Fibroblast of mammary gland (primary cell): ENCODE data around the gene CDH4.

Experiments
- DNase-seq: peaks from one replicate; pipeline ENCODE4 v3.0.0-alpha.2; 2010; ENCODE audit warnings: low read depth
- H3K4me3 ChIP-seq: 2 replicates; pipeline ENCODE4 v1.5.1; 2011; ENCODE audit warnings: low read depth, mild to moderate bottlenecking, low read length, moderate library complexity; ENCODE audit not compliant: control insufficient read depth
- TF ChIP-seq, protein P1 (sequence below): conservative IDR thresholded peaks from 2 replicates; pipeline ENCODE4 v1.5.1; 2011; ENCODE audit warnings: low read depth, low read length, inconsistent platforms; ENCODE audit not compliant: control insufficient read depth, insufficient read depth

The CDH4 gene

DNA sequence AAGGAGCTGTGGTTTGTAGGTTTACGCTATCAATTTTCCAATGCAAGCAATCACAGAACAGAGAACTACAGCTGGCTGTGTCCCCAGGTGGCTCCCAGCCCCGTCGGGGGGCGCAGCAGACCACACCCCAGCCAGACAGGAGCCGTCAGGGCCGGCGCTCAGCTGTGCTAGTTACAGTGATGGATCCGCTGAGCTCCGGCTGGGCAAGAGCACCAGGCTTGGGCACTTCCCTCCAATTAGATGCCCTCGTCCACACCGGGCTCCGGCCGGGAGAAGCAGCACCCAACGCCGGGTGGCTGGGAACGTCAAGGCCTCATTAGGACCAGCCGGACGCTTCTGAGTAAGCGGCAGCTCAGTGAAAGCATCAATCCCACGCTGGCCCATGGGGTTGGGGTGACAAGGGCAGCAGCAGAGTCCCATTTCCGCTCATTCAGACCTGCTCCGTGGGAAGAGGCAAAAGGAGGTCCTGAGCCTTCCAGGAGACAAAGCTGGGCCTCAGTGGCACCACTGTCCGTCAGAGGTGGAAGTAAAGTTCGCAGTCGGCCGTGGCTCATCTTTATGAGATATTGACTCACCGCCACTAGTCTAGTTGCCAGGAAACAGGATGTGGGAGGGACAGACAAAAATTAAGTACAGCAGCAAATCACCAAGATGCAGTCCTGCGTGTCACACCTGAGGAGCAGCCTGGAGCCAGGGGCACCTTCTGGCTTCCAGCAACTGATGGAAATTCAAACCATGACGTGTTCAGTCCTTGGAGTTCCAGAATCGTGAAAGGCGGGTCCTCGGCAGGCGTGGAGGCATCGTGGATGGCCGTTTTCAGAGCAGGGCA is 649.5 kb downstream of the CDH4 start:
- H3K4me3 ChIP-seq, result no peak overlapping the region
- no peak for DNase-seq
- TF ChIP-seq, protein P1, sequence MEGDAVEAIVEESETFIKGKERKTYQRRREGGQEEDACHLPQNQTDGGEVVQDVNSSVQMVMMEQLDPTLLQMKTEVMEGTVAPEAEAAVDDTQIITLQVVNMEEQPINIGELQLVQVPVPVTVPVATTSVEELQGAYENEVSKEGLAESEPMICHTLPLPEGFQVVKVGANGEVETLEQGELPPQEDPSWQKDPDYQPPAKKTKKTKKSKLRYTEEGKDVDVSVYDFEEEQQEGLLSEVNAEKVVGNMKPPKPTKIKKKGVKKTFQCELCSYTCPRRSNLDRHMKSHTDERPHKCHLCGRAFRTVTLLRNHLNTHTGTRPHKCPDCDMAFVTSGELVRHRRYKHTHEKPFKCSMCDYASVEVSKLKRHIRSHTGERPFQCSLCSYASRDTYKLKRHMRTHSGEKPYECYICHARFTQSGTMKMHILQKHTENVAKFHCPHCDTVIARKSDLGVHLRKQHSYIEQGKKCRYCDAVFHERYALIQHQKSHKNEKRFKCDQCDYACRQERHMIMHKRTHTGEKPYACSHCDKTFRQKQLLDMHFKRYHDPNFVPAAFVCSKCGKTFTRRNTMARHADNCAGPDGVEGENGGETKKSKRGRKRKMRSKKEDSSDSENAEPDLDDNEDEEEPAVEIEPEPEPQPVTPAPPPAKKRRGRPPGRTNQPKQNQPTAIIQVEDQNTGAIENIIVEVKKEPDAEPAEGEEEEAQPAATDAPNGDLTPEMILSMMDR, result no peak

DNA sequence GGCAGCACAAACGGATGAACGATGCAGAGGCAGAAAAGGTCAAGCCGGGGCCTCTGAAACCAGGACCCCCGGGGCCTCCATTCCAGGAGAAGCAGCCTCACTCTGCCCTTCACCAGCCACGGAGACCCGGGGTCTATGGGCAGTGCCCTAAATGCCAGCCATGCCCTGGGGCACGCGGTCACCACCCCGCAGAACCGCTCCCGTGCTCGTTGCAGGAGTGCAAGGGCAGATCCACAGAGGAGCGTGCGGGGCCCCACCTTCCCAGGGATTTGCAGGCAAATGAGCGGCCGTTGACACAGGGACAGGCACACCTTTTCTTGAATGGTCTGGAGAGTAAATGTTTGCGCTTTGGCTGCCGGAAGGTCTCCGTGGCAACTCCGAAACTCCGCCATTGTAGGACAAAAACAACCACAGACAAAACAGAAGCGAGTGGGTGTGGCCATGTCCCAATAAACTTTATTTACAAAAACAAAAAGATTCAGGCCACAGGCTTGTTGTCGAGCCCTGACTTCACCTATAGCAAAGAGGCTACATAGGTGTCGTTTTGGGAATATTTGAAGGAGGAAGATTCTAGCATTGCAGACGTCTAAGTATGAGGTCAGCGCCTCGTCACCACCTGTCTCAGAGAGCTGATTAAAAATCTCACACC is 650.3 kb downstream of the CDH4 start:
- no peak for DNase-seq
- TF ChIP-seq, protein P1, result no peak
- H3K4me3 ChIP-seq, result no peak overlapping the region

DNA sequence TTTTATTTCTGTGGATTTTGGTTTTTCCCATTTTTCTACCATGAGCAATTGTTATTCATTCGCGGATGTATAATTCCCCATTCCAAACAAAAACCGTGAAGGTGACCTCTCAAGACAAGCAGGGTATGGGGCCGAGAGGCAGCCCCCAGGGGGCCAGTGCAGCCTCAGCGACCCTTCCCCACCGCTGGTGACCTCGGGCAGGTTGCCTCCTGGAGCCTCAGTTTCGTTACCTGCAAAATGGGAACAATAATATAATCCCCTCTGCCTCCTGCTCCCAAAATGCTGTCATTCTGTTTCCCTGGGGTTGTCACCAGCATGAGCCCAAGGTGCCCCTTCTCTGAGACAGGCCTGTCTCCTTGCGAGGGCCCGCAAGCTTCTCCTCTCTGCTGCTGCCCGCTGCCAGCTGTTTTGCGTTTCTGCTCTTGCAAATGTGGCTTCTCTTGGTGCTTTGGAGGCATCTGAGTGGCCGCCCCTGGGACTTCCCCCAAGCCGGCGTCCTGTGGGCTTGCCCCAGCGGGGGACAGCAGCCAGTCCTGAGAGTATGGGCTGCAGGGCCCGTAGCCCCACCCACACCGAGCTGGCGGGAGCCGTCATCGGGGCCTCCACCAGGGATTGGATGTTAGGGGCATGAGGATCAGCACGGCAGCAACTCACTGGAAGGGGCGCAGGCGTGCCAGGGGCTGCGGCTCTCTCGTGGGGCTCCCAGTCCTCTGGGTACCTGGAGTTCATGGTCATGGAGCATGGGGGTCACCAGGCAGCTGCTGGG is 651.7 kb downstream of the CDH4 start:
- no peak for DNase-seq
- no peak overlapping the region for H3K4me3 ChIP-seq
- TF ChIP-seq, protein P1, result no peak

DNA sequence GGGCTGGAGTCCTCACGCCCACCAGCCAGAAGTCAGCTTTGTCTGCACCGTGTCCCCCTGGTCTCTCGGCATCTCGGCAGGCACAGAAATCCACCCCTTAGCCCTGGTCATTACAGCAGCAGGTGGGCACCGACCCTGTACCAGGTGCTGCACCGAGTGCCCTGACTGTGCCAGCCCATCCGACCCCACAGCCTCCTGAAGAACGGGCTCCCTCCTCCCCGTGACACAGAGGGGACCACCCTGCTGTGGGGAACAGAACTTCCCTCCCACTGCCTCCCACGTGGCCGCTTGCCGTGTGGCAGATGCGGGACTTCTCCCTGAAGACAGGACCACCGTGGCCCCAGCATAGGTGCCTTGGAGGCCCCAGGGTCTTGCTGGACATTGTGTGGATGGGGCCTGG is 652.4 kb downstream of the CDH4 start:
- TF ChIP-seq, protein P1, result no peak

DNA sequence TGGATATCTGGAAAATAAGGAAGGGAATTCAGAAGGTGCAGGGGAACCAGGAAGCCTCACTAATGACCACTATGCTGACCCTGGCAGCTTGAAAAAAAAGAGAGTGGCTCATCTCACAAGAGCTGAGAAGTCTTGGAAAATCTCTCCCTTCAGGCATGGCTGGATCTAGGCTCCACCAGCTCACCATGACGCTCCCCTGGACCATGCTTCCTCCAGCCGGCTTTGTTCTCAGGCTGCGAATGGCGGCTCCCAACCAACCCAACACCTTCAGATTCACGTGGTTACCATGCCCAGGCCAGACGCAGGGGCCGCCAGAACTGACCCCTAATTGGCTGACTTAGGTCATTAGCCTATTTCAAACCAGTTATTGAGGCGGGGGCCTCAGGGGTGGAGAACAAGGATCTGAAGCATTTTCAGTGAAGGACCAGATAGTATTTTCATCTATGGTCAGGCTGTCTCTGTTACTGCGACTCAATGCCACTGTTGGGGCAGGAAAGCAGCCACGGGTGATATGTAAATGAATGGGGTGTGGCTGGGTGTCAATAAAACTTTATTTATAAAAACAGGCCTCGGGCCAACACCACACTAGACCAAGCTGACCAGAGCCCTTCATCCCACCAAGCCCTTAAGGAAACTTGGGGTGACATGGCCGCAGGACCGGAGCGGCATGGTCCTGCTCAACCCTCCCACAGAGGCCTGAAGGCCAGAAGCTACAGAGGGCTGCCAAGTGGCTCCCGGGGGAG is 653.9 kb downstream of the CDH4 start:
- no peak overlapping the region for H3K4me3 ChIP-seq
- no peak for DNase-seq
- TF ChIP-seq, protein P1, result no peak

More for the DNA sequence above, 652.4 kb downstream of the CDH4 start:
- no peak for DNase-seq
- H3K4me3 ChIP-seq, result no peak overlapping the region

DNA sequence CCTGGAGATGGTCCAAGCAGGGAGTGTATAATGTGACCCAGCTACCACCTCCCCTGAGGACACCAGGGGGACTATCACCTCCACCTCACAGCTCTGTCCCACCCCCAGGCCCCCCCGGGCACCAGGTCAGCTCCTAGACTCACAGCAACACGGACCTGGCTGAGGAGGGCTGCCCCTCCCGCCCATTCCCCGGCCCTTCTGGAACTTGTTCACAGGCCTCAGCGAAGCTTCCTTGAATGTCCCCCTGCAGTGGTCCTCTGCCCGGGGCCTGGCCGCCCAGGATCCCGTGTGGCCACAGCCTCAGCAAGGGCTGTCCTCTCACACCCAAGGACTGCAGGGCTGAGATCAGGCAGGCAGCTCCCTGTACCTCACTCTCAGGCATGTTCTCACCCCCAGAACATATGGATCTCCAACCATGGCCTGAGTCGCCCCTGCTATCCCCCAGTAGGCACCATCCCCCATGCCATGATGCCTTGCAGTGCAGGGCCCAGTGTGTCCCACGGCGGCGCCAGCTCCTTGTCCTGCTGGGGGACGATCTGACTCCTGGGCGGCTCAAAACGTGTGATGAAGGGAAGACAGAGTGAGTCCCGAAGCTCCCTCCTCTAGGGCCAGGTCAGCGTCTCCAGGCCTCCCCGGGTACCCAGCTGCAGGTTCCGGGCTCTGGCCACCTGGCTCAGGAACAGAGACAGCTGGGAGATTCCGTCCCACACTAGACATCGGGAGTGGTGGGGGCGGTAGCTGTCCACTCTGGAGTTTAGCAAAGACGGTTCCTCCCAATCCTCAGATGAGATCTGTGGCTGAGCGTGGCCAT is 655.2 kb downstream of the CDH4 start:
- TF ChIP-seq, protein P1, result no peak
- H3K4me3 ChIP-seq, result no peak overlapping the region
- no peak for DNase-seq
